Osteocyte (in vitro differentiated cells): Measurements from ENCODE around the gene SH3GL3. TPM values are rescaled to one million over a fixed set of nuclear protein-coding genes. Genes with fewer than 3 reads are reported as not detected.

Experiments
- DNase-seq: peaks from one replicate; pipeline ENCODE4 v3.0.0; 2021; ENCODE audit warnings: mixed read lengths; ENCODE audit not compliant: unreplicated experiment; ENCODE audit errors: extremely low spot score
- H3K27ac Mint-ChIP-seq: one replicate; pipeline ENCODE4 v1.8.0; 2021; ENCODE audit warnings: mild to moderate bottlenecking, mixed read lengths; ENCODE audit not compliant: unreplicated experiment
- H3K27me3 Mint-ChIP-seq: one replicate; pipeline ENCODE4 v1.8.0; 2021; ENCODE audit warnings: mixed read lengths; ENCODE audit not compliant: unreplicated experiment
- H3K36me3 Mint-ChIP-seq: one replicate; pipeline ENCODE4 v1.8.0; 2021; ENCODE audit warnings: mixed read lengths; ENCODE audit not compliant: unreplicated experiment
- H3K4me1 Mint-ChIP-seq: one replicate; pipeline ENCODE4 v1.8.0; 2021; ENCODE audit warnings: mixed read lengths; ENCODE audit not compliant: unreplicated experiment
- H3K4me3 Mint-ChIP-seq: one replicate; pipeline ENCODE4 v1.8.0; 2021; ENCODE audit warnings: mild to moderate bottlenecking, moderate library complexity, mixed read lengths; ENCODE audit not compliant: unreplicated experiment
- H3K9me3 Mint-ChIP-seq: one replicate; pipeline ENCODE4 v1.8.0; 2021; ENCODE audit warnings: mixed read lengths; ENCODE audit not compliant: unreplicated experiment
- CTCF ChIP-seq: fragments of 200-600 bp; sonication (generic); IDR thresholded peaks from 2 replicates; pipeline ENCODE4 v1.5.0; 2021; ENCODE audit warnings: antibody characterized with exemption, mild to moderate bottlenecking, moderate library complexity
- total RNA-seq: library from RNA; stranded (reverse); gene quantifications from 2 replicates; pipeline ENCODE4 v1.2.1, GENCODE V29; 2021

SH3GL3 gene
- total RNA-seq, 1 donor from 2014 or later = not detected

- peaks cover 5% of the 10 kb centered on the region for H3K27me3 Mint-ChIP-seq
- no peak overlapping the region for H3K27ac Mint-ChIP-seq
- DNase-seq = no peak
- H3K9me3 Mint-ChIP-seq = no peaks in the 10 kb centered on the region
- no peaks in the 10 kb centered on the region for H3K4me1 Mint-ChIP-seq
- no peak for TF ChIP-seq CTCF
- no peak overlapping the region for H3K4me3 Mint-ChIP-seq
- H3K36me3 Mint-ChIP-seq = no peaks in the 10 kb centered on the region
These were observed 10.0 kb downstream of the SH3GL3 start for GRCh38 chr15:83457149-83457548.

DNA sequence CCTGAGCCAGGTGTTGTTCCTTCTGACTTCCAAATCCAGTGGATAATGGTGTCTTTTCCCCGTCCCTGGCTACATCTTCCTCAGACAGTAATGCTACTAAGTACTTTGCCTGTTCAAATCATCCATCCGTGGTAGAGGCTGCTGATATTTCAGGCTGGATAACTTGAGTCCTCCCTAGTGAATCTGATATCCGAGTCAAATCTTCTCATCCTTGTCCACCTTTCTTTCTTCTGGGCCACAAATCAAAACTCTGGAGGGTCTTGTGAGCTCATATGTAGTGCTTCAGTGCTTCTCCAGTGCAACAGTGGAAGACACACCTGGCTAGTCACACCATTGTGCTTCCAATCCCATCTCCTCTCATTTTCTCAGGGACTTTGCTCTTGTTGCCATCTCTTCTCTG is 11.2 kb downstream of the SH3GL3 start:
- no peaks in the 10 kb centered on the region for H3K36me3 Mint-ChIP-seq

GRCh38 chr15:83462026-83462425 is 14.9 kb downstream of the SH3GL3 start:
- H3K9me3 Mint-ChIP-seq = no peaks in the 10 kb centered on the region
- no peaks in the 10 kb centered on the region for H3K36me3 Mint-ChIP-seq
- no peak overlapping the region for H3K27ac Mint-ChIP-seq
- peaks cover 5% of the 10 kb centered on the region for H3K27me3 Mint-ChIP-seq
- no peak for DNase-seq
- H3K4me3 Mint-ChIP-seq = no peak overlapping the region
- H3K4me1 Mint-ChIP-seq = no peaks in the 10 kb centered on the region
- TF ChIP-seq CTCF = no peak

More for the DNA sequence above, 11.2 kb downstream of the SH3GL3 start:
- Mint-ChIP-seq H3K27me3 (peaks cover 5% of the 10 kb centered on the region), H3K4me3 (no peak overlapping the region), H3K27ac (no peak overlapping the region), H3K4me1 (no peaks in the 10 kb centered on the region), H3K9me3 (no peaks in the 10 kb centered on the region)
- no peak for DNase-seq
- TF ChIP-seq CTCF = no peak

- Mint-ChIP-seq H3K4me3 (no peak overlapping the region), H3K36me3 (no peaks in the 10 kb centered on the region), H3K27me3 (peaks cover 5% of the 10 kb centered on the region), H3K27ac (no peak overlapping the region), H3K9me3 (no peaks in the 10 kb centered on the region), H3K4me1 (no peaks in the 10 kb centered on the region)
- TF ChIP-seq CTCF = no peak
- no peak for DNase-seq
These were observed 15.9 kb downstream of the SH3GL3 start for GRCh38 chr15:83462953-83463433.

- Mint-ChIP-seq H3K27ac (no peak overlapping the region), H3K4me1 (no peaks in the 10 kb centered on the region), H3K36me3 (no peaks in the 10 kb centered on the region), H3K9me3 (peaks cover 8% of the 10 kb centered on the region), H3K27me3 (peaks cover 5% of the 10 kb centered on the region), H3K4me3 (no peak overlapping the region)
- DNase-seq = no peak
- TF ChIP-seq CTCF = no peak
These were observed 23.7 kb downstream of the SH3GL3 start for GRCh38 chr15:83470887-83471286.
